SK-N-SH treated with all-trans-retinoic acid at 6 μM for 48 hours (cell line): Measurements from ENCODE around the gene C13orf46.

Experiments
- ARNTL ChIP-seq: fragments of 450-650 bp; formaldehyde crosslinking; IDR thresholded peaks from 2 replicates; pipeline ENCODE4 v1.5.0; 2020; ENCODE audit warnings: low read depth, mild to moderate bottlenecking, moderate library complexity, borderline replicate concordance
- BACH2 ChIP-seq: fragments of 250-450 bp; sonication (Bioruptor Pico); IDR thresholded peaks from 2 replicates; pipeline ENCODE4 v1.9.0; 2021; ENCODE audit warnings: mild to moderate bottlenecking, borderline replicate concordance
- GLIS3 ChIP-seq: fragments of 250-450 bp; sonication (Bioruptor Pico); IDR thresholded peaks from 2 replicates; pipeline ENCODE4 v1.5.0; 2020; ENCODE audit warnings: mild to moderate bottlenecking, moderate library complexity
- OSR1 ChIP-seq: fragments of 250-450 bp; sonication (Bioruptor Pico); IDR thresholded peaks from 2 replicates; pipeline ENCODE4 v1.8.0; 2022; ENCODE audit warnings: moderate library complexity, mild to moderate bottlenecking, inconsistent platforms
- PPARA ChIP-seq: fragments of 250-450 bp; sonication (Bioruptor Pico); IDR thresholded peaks from 2 replicates; pipeline ENCODE4 v1.5.0; 2020; ENCODE audit warnings: mild to moderate bottlenecking, borderline replicate concordance
- RARB ChIP-seq: fragments of 250-450 bp; sonication (Bioruptor Pico); IDR thresholded peaks from 2 replicates; pipeline ENCODE4 v1.8.0; 2021; ENCODE audit warnings: mild to moderate bottlenecking, moderate library complexity
- ZFP3 ChIP-seq: fragments of 250-450 bp; sonication (Bioruptor Pico); IDR thresholded peaks from 2 replicates; pipeline ENCODE4 v1.5.0; 2020; ENCODE audit warnings: mild to moderate bottlenecking, moderate library complexity
- ZFP30 ChIP-seq: fragments of 450-650 bp; formaldehyde crosslinking; IDR thresholded peaks from 2 replicates; pipeline ENCODE4 v1.5.0; 2022; ENCODE audit warnings: mild to moderate bottlenecking, moderate library complexity
- ZNF70 ChIP-seq: fragments of 450-650 bp; formaldehyde crosslinking; IDR thresholded peaks from 2 replicates; pipeline ENCODE4 v1.5.0; 2020; ENCODE audit warnings: mild to moderate bottlenecking, moderate library complexity
- TF ChIP-seq, protein P1 (sequence below): fragments of 250-450 bp; sonication (Bioruptor Pico); IDR thresholded peaks from 2 replicates; pipeline ENCODE4 v1.8.0; 2020; ENCODE audit warnings: mild to moderate bottlenecking, moderate library complexity, borderline replicate concordance

DNA sequence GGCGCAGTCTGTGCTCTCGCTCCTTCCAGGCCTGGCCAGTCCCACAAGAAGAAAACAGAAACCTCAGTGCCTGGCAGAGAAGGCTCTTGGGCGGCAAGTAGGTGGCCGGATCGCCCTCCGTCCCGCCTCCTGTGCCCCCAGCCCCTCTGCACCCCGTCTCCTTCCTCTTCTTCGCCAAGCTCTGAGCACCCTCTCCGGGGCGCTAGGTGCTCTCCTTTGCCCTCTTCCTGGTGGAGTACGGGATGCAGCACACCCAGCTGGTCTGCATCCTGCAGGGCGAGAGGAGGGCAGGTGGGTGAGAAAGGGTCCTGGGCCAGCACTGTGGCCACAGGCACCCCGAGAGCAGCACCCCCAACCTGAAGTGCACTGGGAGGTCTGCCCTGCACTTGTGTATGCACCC lies 17.3 kb downstream of the C13orf46 start:
- TF ChIP-seq, protein P1, sequence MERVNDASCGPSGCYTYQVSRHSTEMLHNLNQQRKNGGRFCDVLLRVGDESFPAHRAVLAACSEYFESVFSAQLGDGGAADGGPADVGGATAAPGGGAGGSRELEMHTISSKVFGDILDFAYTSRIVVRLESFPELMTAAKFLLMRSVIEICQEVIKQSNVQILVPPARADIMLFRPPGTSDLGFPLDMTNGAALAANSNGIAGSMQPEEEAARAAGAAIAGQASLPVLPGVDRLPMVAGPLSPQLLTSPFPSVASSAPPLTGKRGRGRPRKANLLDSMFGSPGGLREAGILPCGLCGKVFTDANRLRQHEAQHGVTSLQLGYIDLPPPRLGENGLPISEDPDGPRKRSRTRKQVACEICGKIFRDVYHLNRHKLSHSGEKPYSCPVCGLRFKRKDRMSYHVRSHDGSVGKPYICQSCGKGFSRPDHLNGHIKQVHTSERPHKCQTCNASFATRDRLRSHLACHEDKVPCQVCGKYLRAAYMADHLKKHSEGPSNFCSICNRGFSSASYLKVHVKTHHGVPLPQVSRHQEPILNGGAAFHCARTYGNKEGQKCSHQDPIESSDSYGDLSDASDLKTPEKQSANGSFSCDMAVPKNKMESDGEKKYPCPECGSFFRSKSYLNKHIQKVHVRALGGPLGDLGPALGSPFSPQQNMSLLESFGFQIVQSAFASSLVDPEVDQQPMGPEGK (CRISPR knock-in tag): no peak
- TF ChIP-seq ZFP3 (CRISPR knock-in tag) (no peak), RARB (no peak), BACH2 (CRISPR knock-in tag) (no peak), GLIS3 (CRISPR knock-in tag) (no peak), ZFP30 (no peak), ARNTL (no peak), PPARA (no peak), OSR1 (CRISPR knock-in tag) (no peak), ZNF70 (CRISPR knock-in tag) (no peak)
